ENCODE data around the gene UFSP1. TPM values are rescaled to one million over a fixed set of nuclear protein-coding genes. Genes with fewer than 3 reads are reported as not detected.

UFSP1 gene
- total RNA-seq, 1 experiment from 2014 or later, result 4.8 TPM

DNA sequence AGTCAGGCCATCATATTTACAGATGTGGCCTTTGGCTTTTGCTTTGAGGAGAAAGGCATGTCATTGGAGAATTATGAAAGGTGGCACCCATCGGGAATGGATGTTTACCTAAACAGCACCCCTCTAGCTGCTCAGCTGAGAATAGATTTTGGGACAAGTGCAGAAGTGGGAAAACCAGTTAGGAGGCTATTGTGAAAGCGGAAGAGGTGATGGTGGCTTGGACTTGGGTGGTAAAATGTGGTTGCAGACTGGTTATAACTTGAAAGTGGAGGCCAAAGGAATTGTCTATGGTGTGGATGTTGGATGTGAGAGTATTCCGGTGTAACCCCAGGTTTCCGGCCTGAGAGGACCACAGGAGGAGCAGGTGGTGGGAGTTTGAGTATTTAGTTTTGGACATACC is 42.2 kb downstream of the UFSP1 start:
- POLR2A ChIA-PET, result interaction anchor here (0.7 kb wide), 1 partner anchor 44 kb away, joined by 8 read pairs; no protein-coding TSS in a partner anchor
- TF ChIP-seq MYBL2 (CRISPR knock-in tag; IDR thresholded peaks at IDR 0.05), result no peak
- Mint-ChIP-seq H3K27me3 (ENCODE audit: low read depth) (no peaks in the 10 kb centered on the region), H3K4me1 (peaks cover 14% of the 10 kb centered on the region), H3K27ac (no peak overlapping the region), H3K4me3 (no peak overlapping the region), H3K9me3 (no peaks in the 10 kb centered on the region), H3K36me3 (no peaks in the 10 kb centered on the region)
- no peak for ATAC-seq
- CTCF ChIA-PET, result no interaction called here
- DNase-seq (ENCODE audit: low spot score), result no peak

GRCh38 chr7:100840470-100841100 is 48.9 kb downstream of the UFSP1 start:
- Mint-ChIP-seq H3K27ac (peak overlapping the region; percentile 75), H3K9me3 (no peaks in the 10 kb centered on the region), H3K4me1 (peaks cover 36% of the 10 kb centered on the region), H3K36me3 (no peaks in the 10 kb centered on the region), H3K27me3 (ENCODE audit: low read depth) (no peaks in the 10 kb centered on the region), H3K4me3 (peak overlapping the region; percentile 10; the same call in 1 of the 2 replicates)
- ChIA-PET CTCF (no interaction called here), POLR2A (no interaction called here)
- TF ChIP-seq JUN (CRISPR knock-in tag; IDR thresholded peaks at IDR 0.05), result no peak
- no peak for TF ChIP-seq TEAD1 (CRISPR knock-in tag; IDR thresholded peaks at IDR 0.05)
- no peak for TF ChIP-seq ZNF121 (CRISPR knock-in tag; IDR thresholded peaks at IDR 0.05)
- TF ChIP-seq, protein P1, sequence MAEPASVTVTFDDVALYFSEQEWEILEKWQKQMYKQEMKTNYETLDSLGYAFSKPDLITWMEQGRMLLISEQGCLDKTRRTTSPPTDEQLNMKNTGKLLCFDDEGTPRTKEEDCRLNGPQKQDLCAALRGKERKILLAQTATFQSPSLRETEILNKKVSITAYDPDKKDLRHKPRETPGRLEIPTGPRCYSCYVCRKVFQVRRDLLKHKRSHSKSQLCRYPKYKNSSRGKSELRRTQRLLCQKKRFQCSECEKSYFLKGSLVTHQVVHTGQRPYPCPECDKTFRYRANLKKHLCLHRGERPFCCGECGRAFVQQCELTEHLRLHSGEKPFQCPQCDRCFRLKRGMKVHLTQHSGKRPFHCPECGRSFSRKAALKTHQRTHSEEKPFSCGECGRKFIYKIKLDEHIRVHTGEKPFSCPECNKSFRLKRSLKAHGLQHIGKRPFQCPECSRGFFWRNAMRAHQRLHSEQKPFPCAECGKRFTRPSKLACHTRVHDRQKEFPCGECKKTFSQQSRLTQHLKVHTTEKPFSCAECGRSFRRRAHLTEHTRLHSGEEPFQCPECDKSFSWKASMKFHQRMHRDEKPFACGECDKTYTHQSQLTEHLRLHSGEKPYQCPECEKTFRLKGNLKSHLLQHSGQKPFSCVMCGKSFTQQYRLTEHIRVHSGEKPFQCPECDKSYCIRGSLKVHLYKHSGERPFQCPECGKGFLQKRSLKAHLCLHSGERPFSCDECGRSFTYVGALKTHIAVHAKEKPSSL (CRISPR knock-in tag; conservative IDR thresholded peaks at IDR 0.05), result no peak
- TF ChIP-seq, protein P2, sequence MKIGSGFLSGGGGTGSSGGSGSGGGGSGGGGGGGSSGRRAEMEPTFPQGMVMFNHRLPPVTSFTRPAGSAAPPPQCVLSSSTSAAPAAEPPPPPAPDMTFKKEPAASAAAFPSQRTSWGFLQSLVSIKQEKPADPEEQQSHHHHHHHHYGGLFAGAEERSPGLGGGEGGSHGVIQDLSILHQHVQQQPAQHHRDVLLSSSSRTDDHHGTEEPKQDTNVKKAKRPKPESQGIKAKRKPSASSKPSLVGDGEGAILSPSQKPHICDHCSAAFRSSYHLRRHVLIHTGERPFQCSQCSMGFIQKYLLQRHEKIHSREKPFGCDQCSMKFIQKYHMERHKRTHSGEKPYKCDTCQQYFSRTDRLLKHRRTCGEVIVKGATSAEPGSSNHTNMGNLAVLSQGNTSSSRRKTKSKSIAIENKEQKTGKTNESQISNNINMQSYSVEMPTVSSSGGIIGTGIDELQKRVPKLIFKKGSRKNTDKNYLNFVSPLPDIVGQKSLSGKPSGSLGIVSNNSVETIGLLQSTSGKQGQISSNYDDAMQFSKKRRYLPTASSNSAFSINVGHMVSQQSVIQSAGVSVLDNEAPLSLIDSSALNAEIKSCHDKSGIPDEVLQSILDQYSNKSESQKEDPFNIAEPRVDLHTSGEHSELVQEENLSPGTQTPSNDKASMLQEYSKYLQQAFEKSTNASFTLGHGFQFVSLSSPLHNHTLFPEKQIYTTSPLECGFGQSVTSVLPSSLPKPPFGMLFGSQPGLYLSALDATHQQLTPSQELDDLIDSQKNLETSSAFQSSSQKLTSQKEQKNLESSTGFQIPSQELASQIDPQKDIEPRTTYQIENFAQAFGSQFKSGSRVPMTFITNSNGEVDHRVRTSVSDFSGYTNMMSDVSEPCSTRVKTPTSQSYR (CRISPR knock-in tag; IDR thresholded peaks at IDR 0.05), result no peak
- TF ChIP-seq, protein P3, sequence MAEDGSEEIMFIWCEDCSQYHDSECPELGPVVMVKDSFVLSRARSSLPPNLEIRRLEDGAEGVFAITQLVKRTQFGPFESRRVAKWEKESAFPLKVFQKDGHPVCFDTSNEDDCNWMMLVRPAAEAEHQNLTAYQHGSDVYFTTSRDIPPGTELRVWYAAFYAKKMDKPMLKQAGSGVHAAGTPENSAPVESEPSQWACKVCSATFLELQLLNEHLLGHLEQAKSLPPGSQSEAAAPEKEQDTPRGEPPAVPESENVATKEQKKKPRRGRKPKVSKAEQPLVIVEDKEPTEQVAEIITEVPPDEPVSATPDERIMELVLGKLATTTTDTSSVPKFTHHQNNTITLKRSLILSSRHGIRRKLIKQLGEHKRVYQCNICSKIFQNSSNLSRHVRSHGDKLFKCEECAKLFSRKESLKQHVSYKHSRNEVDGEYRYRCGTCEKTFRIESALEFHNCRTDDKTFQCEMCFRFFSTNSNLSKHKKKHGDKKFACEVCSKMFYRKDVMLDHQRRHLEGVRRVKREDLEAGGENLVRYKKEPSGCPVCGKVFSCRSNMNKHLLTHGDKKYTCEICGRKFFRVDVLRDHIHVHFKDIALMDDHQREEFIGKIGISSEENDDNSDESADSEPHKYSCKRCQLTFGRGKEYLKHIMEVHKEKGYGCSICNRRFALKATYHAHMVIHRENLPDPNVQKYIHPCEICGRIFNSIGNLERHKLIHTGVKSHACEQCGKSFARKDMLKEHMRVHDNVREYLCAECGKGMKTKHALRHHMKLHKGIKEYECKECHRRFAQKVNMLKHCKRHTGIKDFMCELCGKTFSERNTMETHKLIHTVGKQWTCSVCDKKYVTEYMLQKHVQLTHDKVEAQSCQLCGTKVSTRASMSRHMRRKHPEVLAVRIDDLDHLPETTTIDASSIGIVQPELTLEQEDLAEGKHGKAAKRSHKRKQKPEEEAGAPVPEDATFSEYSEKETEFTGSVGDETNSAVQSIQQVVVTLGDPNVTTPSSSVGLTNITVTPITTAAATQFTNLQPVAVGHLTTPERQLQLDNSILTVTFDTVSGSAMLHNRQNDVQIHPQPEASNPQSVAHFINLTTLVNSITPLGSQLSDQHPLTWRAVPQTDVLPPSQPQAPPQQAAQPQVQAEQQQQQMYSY (CRISPR knock-in tag; IDR thresholded peaks at IDR 0.05), result no peak
- TF ChIP-seq ATF6 (CRISPR knock-in tag; IDR thresholded peaks at IDR 0.05), result no peak
- TF ChIP-seq ARID4B (CRISPR knock-in tag; IDR thresholded peaks at IDR 0.05; ENCODE audit: borderline replicate concordance), result no peak
- TF ChIP-seq GRHL2 (CRISPR knock-in tag; IDR thresholded peaks at IDR 0.05; ENCODE audit: insufficient replicate concordance, severe bottlenecking), result no peak
- TF ChIP-seq ZNF232 (CRISPR knock-in tag; IDR thresholded peaks at IDR 0.05), result no peak
- TF ChIP-seq ZNF671 (CRISPR knock-in tag; IDR thresholded peaks at IDR 0.05), result no peak
- no peak for TF ChIP-seq NR1H2 (CRISPR knock-in tag; IDR thresholded peaks at IDR 0.05)
- DNase-seq (ENCODE audit: low spot score) (no peak), ATAC-seq (no peak)
